IMR-90 (cell line): ENCODE results near the gene OPN1LW. TPM values are rescaled to one million over a fixed set of nuclear protein-coding genes. Genes with fewer than 3 reads are reported as not detected.

ENCODE experiments used
- ATAC-seq: fragments of 200-7000 bp; cut with Tn5 transposase; 2 replicates; pipeline ENCODE4 v1.9.1; 2020; ENCODE audit warnings: low read depth, mild to moderate bottlenecking, moderate library complexity
- BruUV-seq: library from RNA; stranded (reverse); fragments of 400-500 nt; replicated peaks from 2 replicates; lab custom pipeline; 2021; lab: Mats Ljungman, UMichigan
- CTCF ChIA-PET: fragments of 300-600 bp; formaldehyde crosslinking; extraction: SDS; loops from one replicate; lab custom pipeline; 2021; ENCODE audit warnings: antibody characterized with exemption; lab: Yijun Ruan, JAX
- POLR2A ChIA-PET: fragments of 300-600 bp; sonication (Branson Sonifier 250); formaldehyde crosslinking; loops from one replicate; lab custom pipeline; 2022; ENCODE audit warnings: antibody characterized with exemption; ENCODE audit not compliant: unreplicated experiment; lab: Charles Lee
- DNase-seq: peaks from one replicate; pipeline ENCODE4 v3.0.0; 2013
- H2AFZ ChIP-seq: replicated peaks from 2 replicates; pipeline ENCODE3; 2013; ENCODE audit warnings: low read length, mild to moderate bottlenecking; ENCODE audit not compliant: poor library complexity
- H2AK5ac ChIP-seq: 2 replicates; pipeline ENCODE4 v1.6.1; 2013; ENCODE audit warnings: low read depth, low read length, inconsistent platforms
- H2AK9ac ChIP-seq: replicated peaks from 2 replicates; pipeline ENCODE3; 2013; ENCODE audit warnings: mild to moderate bottlenecking, low read depth, low read length, moderate library complexity; ENCODE audit not compliant: poor library complexity
- H2BK120ac ChIP-seq: 2 replicates; pipeline ENCODE4 v1.6.1; 2013; ENCODE audit warnings: low read depth, low read length, inconsistent platforms
- H2BK15ac ChIP-seq: 3 replicates; pipeline ENCODE4 v1.6.1; 2013; ENCODE audit warnings: low read depth, low read length, inconsistent platforms
- H2BK20ac ChIP-seq: 2 replicates; pipeline ENCODE4 v1.6.1; 2013; ENCODE audit warnings: low read depth, mild to moderate bottlenecking, inconsistent platforms, low read length, moderate library complexity
- H2BK5ac ChIP-seq: 2 replicates; pipeline ENCODE4 v1.6.1; 2013; ENCODE audit warnings: mild to moderate bottlenecking, low read depth, low read length, inconsistent platforms; ENCODE audit not compliant: poor library complexity, severe bottlenecking
- H3K14ac ChIP-seq: replicated peaks from 2 replicates; pipeline ENCODE4 v1.6.1; 2013; ENCODE audit warnings: low read depth, low read length, inconsistent platforms
- H3K18ac ChIP-seq: 2 replicates; pipeline ENCODE4 v1.6.1; 2013; ENCODE audit warnings: low read depth, low read length, control low read depth
- H3K23ac ChIP-seq: 2 replicates; pipeline ENCODE4 v1.6.1; 2013; ENCODE audit warnings: low read depth, low read length, inconsistent platforms
- H3K27ac ChIP-seq: 2 replicates; pipeline ENCODE4 v1.5.1; 2013; ENCODE audit warnings: mild to moderate bottlenecking, control low read depth, low read length; ENCODE audit not compliant: insufficient read depth
- H3K27me3 ChIP-seq: 2 replicates; pipeline ENCODE4 v1.6.1; 2013; ENCODE audit warnings: low read length; ENCODE audit not compliant: control insufficient read depth, insufficient read depth
- H3K36me3 ChIP-seq: 2 replicates; pipeline ENCODE4 v1.6.1; 2013; ENCODE audit warnings: low read length, mixed read lengths; ENCODE audit not compliant: control insufficient read depth, insufficient read depth
- H3K4ac ChIP-seq: 2 replicates; pipeline ENCODE4 v1.6.1; 2013; ENCODE audit warnings: low read depth, low read length, inconsistent platforms
- H3K4me1 ChIP-seq: 2 replicates; pipeline ENCODE4 v1.6.1; 2013; ENCODE audit warnings: low read length, mixed read lengths; ENCODE audit not compliant: control insufficient read depth, insufficient read depth
- H3K4me2 ChIP-seq: 2 replicates; pipeline ENCODE4 v1.6.1; 2013; ENCODE audit warnings: low read depth, mild to moderate bottlenecking, control low read depth, low read length, moderate library complexity
- H3K4me3 ChIP-seq: 2 replicates; pipeline ENCODE4 v1.5.1; 2013; ENCODE audit warnings: low read depth, mild to moderate bottlenecking, control low read depth, low read length, moderate library complexity; ENCODE audit not compliant: insufficient read depth
- H3K56ac ChIP-seq: 2 replicates; pipeline ENCODE4 v1.6.1; 2013; ENCODE audit warnings: low read length, inconsistent platforms; ENCODE audit not compliant: insufficient read depth; ENCODE audit errors: extremely low read depth
- H3K79me1 ChIP-seq, 2 experiments: 2 replicates each; pipeline ENCODE4 v1.6.1; 2013; ENCODE audit warnings: low read length in 2 of 2, inconsistent platforms in 1 of 2, low read depth in 1 of 2
- H3K9ac ChIP-seq: 2 replicates; pipeline ENCODE4 v1.6.1; 2013; ENCODE audit warnings: low read depth, low read length, control low read depth
- H3K9me1 ChIP-seq: 2 replicates; pipeline ENCODE4 v1.6.1; 2013; ENCODE audit warnings: low read length, inconsistent platforms; ENCODE audit not compliant: insufficient read depth
- H3K9me3 ChIP-seq: 2 replicates; pipeline ENCODE4 v1.6.1; 2013; ENCODE audit warnings: low read length; ENCODE audit not compliant: control insufficient read depth, insufficient read depth
- H4K20me1 ChIP-seq: 2 replicates; pipeline ENCODE4 v1.6.1; 2013; ENCODE audit warnings: low read length, inconsistent platforms; ENCODE audit not compliant: insufficient read depth
- H4K5ac ChIP-seq: 2 replicates; pipeline ENCODE4 v1.6.1; 2013; ENCODE audit warnings: mild to moderate bottlenecking, low read depth, low read length, control low read depth
- H4K8ac ChIP-seq, 2 experiments: 2 replicates each; pipeline ENCODE4 v1.6.1; 2013; ENCODE audit warnings: low read depth in 2 of 2, low read length in 2 of 2, control low read depth in 1 of 2, inconsistent platforms in 1 of 2
- H4K91ac ChIP-seq: 2 replicates; pipeline ENCODE4 v1.6.1; 2013; ENCODE audit warnings: low read depth, low read length, inconsistent platforms; ENCODE audit not compliant: insufficient read depth
- BHLHE40 ChIP-seq: fragments of 150-350 bp; IDR thresholded peaks from 2 replicates; pipeline ENCODE4 v1.6.1; 2016; ENCODE audit warnings: mild to moderate bottlenecking, low read depth, low read length
- CHD1 ChIP-seq: IDR thresholded peaks from 2 replicates; pipeline ENCODE4 v1.6.1; 2012; ENCODE audit warnings: low read depth, low read length, improper control_type of control experiment
- ELK1 ChIP-seq: fragments of 150-350 bp; IDR thresholded peaks from 2 replicates; pipeline ENCODE4 v1.6.1; 2016; ENCODE audit warnings: low read depth, mild to moderate bottlenecking, low read length, moderate library complexity, borderline replicate concordance
- FOS ChIP-seq: fragments of 150-350 bp; IDR thresholded peaks from 2 replicates; pipeline ENCODE4 v1.6.1; 2016; ENCODE audit warnings: low read depth, low read length
- MAFK ChIP-seq: IDR thresholded peaks from 2 replicates; pipeline ENCODE4 v1.6.1; 2012; ENCODE audit warnings: low read depth, low read length, improper control_type of control experiment
- MAZ ChIP-seq: IDR thresholded peaks from 2 replicates; pipeline ENCODE4 v1.6.1; 2012; ENCODE audit warnings: low read depth, mild to moderate bottlenecking, low read length, improper control_type of control experiment, moderate library complexity, borderline replicate concordance
- POLR2A ChIP-seq: IDR thresholded peaks from 2 replicates; pipeline ENCODE4 v1.6.1; 2012; ENCODE audit warnings: mild to moderate bottlenecking, low read depth, low read length
- RCOR1 ChIP-seq: IDR thresholded peaks from 2 replicates; pipeline ENCODE4 v1.6.1; 2012; ENCODE audit warnings: mild to moderate bottlenecking, low read length, improper control_type of control experiment; ENCODE audit not compliant: insufficient replicate concordance
- RFX5 ChIP-seq: IDR thresholded peaks from 2 replicates; pipeline ENCODE4 v1.8.0; 2012; ENCODE audit warnings: low read depth, mild to moderate bottlenecking, low read length, moderate library complexity
- SMC3 ChIP-seq: fragments of 150-350 bp; IDR thresholded peaks from 2 replicates; pipeline ENCODE4 v1.6.1; 2016; ENCODE audit warnings: low read depth, mild to moderate bottlenecking, antibody characterized with exemption, low read length, moderate library complexity
- WGBS, 2 experiments: methylation state at CpG; one replicate each; pipeline versions ENCODE4 v1.1.5 to v1.1.7; 2013; ENCODE audit warnings: missing lambda C conversion rate in 2 of 2; ENCODE audit not compliant: insufficient read length in 1 of 2; ENCODE audit errors: extremely low coverage in 2 of 2; 5-methylcytosine and 5-hydroxymethylcytosine counted together
- dilution Hi-C: fragments of 300-500 bp; cut with HindIII; formaldehyde crosslinking; loops from one replicate; pipeline ENCODE4 v1.14.3; 2018; ENCODE audit warnings: low sequenced_read_pairs; ENCODE audit not compliant: unreplicated experiment
- in situ Hi-C: fragments of 300-500 bp; cut with MboI; formaldehyde crosslinking; loops from 3 replicates; pipeline ENCODE4 v1.14.3; 2019; ENCODE audit warnings: low sequenced_read_pairs, inconsistent platforms, mixed read lengths
- intact Hi-C: fragments of 100-400 bp; cut with micrococcal nuclease; formaldehyde crosslinking; loops from 2 replicates; pipeline ENCODE4 v1.10.0; 2022
- polyA plus RNA-seq, 3 experiments: library from polyadenylated mRNA; depleted of rRNA; stranded (reverse); fragments of >200 nt; gene quantifications; 2 replicates each; pipeline ENCODE4 v1.2.3, GENCODE V29; 2012; ENCODE audit warnings: low replicate concordance in 1 of 3
- total RNA-seq: library from RNA; depleted of rRNA; stranded (reverse); fragments of >200 nt; gene quantifications from 2 replicates; pipeline ENCODE4 v1.2.3, GENCODE V29; 2012
- TF ChIP-seq, protein P1 (sequence below): conservative IDR thresholded peaks from 2 replicates; pipeline ENCODE4 v1.5.1; 2012; ENCODE audit warnings: mild to moderate bottlenecking, low read depth, low read length, improper control_type of control experiment
- TF ChIP-seq, protein P2 (sequence below): fragments of 150-350 bp; IDR thresholded peaks from 2 replicates; pipeline ENCODE4 v1.6.1; 2017; ENCODE audit warnings: mild to moderate bottlenecking, antibody characterized with exemption, low read length, low read depth

The OPN1LW gene
- total and polyA plus RNA-seq, 2 of the 4 experiments (the other 2 are of a cell fraction): not detected

DNA sequence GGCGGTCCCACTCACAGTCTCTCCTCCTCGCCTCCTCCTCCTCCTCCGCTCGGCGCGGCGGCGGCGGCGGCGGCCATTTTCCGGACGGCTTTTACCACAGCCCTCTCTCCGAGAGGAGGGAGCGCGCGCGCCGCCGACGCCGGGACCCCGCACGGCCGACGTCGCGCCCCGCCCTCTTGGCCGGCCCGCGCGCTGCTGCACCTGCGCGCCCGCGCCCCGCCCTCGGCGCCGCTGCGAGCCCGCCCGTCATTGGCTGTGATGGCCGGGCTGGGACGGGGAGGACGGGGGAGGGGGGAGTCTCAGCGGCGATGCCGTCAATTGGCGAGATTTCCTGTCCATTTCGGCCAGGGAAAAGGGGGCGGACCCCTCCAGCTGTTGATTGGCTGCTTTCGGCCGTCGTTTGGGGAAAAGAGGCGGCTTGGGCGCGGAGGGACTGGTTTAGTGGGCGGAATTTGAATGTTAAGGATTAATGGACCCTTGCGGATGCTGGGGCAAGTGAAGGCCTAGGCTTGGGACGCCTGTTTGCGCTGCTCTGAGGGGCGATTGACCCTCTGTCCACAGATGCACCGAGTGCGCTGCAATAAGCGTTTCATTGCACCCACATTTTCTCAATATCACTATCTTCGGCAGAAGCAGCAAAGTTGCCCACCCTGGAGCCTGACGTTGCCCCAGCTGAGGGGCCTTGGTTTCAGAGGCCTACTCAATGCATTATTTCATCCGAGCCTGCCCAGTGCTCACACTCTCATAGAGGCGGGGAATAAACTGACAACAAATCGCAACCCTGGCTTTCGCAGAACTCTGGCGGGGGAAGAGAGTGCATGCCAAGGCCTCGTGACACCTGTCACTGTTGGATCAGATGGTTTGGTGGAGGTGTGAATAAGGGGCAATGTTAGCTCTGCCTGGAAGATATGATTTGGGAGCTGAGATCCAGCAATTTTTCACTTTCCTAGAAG, 46.2 kb upstream of the OPN1LW start, which contains the start of gene MECP2:
TSS of gene MECP2 (minus strand) at position 129 of the 953 bp plus-strand sequence.
- peak within 1 kb of the TSS; percentile 93 for H3K27ac ChIP-seq
- peak within 1 kb of the TSS; percentile 62 for H3K4ac ChIP-seq
- peak within 1 kb of the TSS; percentile 77 to 84 for H4K8ac ChIP-seq
- no peak within 1 kb of the TSS; the same call in 1 of the 2 replicates for H3K18ac ChIP-seq
- peak within 1 kb of the TSS; percentile 88 for H3K4me3 ChIP-seq
- peak within 1 kb of the TSS; percentile 84 for H2BK5ac ChIP-seq
- in situ Hi-C loops: no loop called here
- H3K9me1 ChIP-seq: peaks cover 12% of the 10 kb centered on the region; the same call in 1 of the 2 replicates
- H2BK20ac ChIP-seq: no peak within 1 kb of the TSS
- peak within 1 kb of the TSS; percentile 95 for H3K4me2 ChIP-seq
- H3K79me1 ChIP-seq: peaks cover 0 to 21% of the 10 kb centered on the region in 2 experiments; a peak in 1 of 4 replicates
- BruUV-seq: no TSS peak
- H3K23ac ChIP-seq: peak within 1 kb of the TSS; percentile 56; the same call in 1 of the 2 replicates
- H2BK120ac ChIP-seq: no peak within 1 kb of the TSS
- H3K56ac ChIP-seq: peak within 1 kb of the TSS; percentile 32; the same call in 1 of the 2 replicates
- no peak within 1 kb of the TSS for H2BK15ac ChIP-seq
- peak; percentile 95 for ATAC-seq
- dilution Hi-C loops: no loop called here
- H3K27me3 ChIP-seq: peaks cover 2% of the 10 kb centered on the region; the same call in 1 of the 2 replicates
- no peak within 1 kb of the TSS; the same call in 1 of the 2 replicates for H2AK5ac ChIP-seq
- H4K5ac ChIP-seq: peak within 1 kb of the TSS; percentile 14; the same call in 1 of the 2 replicates
- 0 out of 2 replicates have a peak, but pooled peaks cover 1% of the 10 kb centered on the region for H3K36me3 ChIP-seq
- H3K14ac ChIP-seq: 0 out of 2 replicates have a peak within 1 kb of the TSS, but pooled peaks have one; percentile 7
- H3K9me3 ChIP-seq: no peaks in the 10 kb centered on the region
- intact Hi-C loops: loop anchor here (2.0 to 5.0 kb wide), 2 partner anchors 15 to 51 kb away; no protein-coding TSS in a partner anchor
- peaks cover 36% of the 10 kb centered on the region for H4K20me1 ChIP-seq
- peak within 1 kb of the TSS; percentile 97 for H2AFZ ChIP-seq
- peak within 1 kb of the TSS; percentile 82 for H2AK9ac ChIP-seq
- peak within 1 kb of the TSS; percentile 72 for H3K9ac ChIP-seq
- ChIA-PET POLR2A (no interaction called here), CTCF (no interaction called here)
- DNase-seq: peak; percentile 88
- peak within 1 kb of the TSS; percentile 38; the same call in 1 of the 2 replicates for H4K91ac ChIP-seq
- WGBS, 2 experiments: 34% methylated on average over 23 of the region's 75 CpGs; no CpG with 5 or more reads in 1 of the 2 experiments
- H3K4me1 ChIP-seq: peaks cover 5% of the 10 kb centered on the region
- TF ChIP-seq FOS (no peak), MAFK (no peak), POLR2A (0 out of 2 replicates have a peak, but pooled peaks have one; percentile 38), ELK1 (no peak), CHD1 (no peak), BHLHE40 (no peak), SMC3 (no peak), RFX5 (no peak), RCOR1 (no peak), MAZ (peak; percentile 85; the same call in 1 of the 2 replicates)
- TF ChIP-seq, protein P1, sequence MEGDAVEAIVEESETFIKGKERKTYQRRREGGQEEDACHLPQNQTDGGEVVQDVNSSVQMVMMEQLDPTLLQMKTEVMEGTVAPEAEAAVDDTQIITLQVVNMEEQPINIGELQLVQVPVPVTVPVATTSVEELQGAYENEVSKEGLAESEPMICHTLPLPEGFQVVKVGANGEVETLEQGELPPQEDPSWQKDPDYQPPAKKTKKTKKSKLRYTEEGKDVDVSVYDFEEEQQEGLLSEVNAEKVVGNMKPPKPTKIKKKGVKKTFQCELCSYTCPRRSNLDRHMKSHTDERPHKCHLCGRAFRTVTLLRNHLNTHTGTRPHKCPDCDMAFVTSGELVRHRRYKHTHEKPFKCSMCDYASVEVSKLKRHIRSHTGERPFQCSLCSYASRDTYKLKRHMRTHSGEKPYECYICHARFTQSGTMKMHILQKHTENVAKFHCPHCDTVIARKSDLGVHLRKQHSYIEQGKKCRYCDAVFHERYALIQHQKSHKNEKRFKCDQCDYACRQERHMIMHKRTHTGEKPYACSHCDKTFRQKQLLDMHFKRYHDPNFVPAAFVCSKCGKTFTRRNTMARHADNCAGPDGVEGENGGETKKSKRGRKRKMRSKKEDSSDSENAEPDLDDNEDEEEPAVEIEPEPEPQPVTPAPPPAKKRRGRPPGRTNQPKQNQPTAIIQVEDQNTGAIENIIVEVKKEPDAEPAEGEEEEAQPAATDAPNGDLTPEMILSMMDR: no peak
- TF ChIP-seq, protein P2, sequence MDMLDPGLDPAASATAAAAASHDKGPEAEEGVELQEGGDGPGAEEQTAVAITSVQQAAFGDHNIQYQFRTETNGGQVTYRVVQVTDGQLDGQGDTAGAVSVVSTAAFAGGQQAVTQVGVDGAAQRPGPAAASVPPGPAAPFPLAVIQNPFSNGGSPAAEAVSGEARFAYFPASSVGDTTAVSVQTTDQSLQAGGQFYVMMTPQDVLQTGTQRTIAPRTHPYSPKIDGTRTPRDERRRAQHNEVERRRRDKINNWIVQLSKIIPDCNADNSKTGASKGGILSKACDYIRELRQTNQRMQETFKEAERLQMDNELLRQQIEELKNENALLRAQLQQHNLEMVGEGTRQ: no peak
